ENCODE measurements around the gene STK39. TPM values are rescaled to one million over a fixed set of nuclear protein-coding genes. Genes with fewer than 3 reads are reported as not detected.

Gene STK39
- total and polyA plus RNA-seq, 9 of the 15 experiments (the other 6 are each of a cell fraction or from before 2014, with no cell fraction given), result 0.19 to 0.76 (median 0.51) TPM

DNA sequence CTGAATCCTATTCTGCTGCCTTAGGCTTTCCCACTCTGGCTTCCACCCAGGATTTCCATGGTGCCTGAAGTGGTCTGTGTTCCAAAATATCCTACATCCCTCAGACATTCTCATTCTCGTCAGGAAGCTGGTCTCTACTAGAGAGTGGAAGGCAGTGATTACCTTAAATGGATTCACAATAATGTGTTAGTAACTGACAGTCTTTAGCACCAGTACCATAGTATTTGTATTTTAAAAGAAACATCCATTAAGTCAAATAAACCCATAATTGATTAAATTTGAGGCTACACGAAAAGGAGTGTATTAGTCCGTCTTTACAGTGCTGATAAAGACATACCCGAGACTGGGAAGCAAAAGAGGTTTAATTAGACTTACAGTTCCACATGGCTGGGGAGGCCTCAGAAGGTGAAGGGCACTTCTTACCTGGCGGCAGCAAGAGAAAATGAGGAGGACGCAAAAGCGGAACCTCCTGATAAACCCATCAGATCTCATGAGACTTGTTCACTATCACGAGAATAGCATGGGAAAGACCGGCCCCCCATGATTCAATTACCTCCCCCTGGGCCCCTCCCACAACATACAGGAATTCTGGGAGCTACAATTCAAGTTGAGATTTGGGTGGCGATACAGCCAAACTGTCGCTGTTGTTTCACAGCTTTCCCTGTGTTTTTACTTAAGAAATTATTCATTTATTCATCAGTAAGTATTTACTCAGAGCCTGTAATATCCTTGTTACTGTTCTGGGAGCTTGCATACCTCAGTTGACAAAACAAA, 306.5 kb downstream of the STK39 start (continued):
- 0 out of 2 replicates have a peak, but pooled peaks have one; percentile 33 for TF ChIP-seq ILF3 (IDR thresholded peaks at IDR 0.05; ENCODE audit: borderline replicate concordance)
- TF ChIP-seq, protein P1, sequence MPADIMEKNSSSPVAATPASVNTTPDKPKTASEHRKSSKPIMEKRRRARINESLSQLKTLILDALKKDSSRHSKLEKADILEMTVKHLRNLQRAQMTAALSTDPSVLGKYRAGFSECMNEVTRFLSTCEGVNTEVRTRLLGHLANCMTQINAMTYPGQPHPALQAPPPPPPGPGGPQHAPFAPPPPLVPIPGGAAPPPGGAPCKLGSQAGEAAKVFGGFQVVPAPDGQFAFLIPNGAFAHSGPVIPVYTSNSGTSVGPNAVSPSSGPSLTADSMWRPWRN (IDR thresholded peaks at IDR 0.05; ENCODE audit: low read depth), result no peak
- TF ChIP-seq, protein P2, sequence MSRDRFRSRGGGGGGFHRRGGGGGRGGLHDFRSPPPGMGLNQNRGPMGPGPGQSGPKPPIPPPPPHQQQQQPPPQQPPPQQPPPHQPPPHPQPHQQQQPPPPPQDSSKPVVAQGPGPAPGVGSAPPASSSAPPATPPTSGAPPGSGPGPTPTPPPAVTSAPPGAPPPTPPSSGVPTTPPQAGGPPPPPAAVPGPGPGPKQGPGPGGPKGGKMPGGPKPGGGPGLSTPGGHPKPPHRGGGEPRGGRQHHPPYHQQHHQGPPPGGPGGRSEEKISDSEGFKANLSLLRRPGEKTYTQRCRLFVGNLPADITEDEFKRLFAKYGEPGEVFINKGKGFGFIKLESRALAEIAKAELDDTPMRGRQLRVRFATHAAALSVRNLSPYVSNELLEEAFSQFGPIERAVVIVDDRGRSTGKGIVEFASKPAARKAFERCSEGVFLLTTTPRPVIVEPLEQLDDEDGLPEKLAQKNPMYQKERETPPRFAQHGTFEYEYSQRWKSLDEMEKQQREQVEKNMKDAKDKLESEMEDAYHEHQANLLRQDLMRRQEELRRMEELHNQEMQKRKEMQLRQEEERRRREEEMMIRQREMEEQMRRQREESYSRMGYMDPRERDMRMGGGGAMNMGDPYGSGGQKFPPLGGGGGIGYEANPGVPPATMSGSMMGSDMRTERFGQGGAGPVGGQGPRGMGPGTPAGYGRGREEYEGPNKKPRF (IDR thresholded peaks at IDR 0.05; ENCODE audit: low read depth, low read length), result no peak
- TF ChIP-seq, protein P3, sequence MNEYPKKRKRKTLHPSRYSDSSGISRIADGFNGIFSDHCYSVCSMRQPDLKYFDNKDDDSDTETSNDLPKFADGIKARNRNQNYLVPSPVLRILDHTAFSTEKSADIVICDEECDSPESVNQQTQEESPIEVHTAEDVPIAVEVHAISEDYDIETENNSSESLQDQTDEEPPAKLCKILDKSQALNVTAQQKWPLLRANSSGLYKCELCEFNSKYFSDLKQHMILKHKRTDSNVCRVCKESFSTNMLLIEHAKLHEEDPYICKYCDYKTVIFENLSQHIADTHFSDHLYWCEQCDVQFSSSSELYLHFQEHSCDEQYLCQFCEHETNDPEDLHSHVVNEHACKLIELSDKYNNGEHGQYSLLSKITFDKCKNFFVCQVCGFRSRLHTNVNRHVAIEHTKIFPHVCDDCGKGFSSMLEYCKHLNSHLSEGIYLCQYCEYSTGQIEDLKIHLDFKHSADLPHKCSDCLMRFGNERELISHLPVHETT (CRISPR knock-in tag; conservative IDR thresholded peaks at IDR 0.05 in 1 of 2, IDR thresholded peaks at IDR 0.05 in 1 of 2), result no peak; a peak in 1 of 4 replicates
- TF ChIP-seq PPARD (CRISPR knock-in tag; IDR thresholded peaks at IDR 0.05), result no peak
- no peak for TF ChIP-seq ETV1 (tag; conservative IDR thresholded peaks at IDR 0.05; ENCODE audit: low read depth)
- no peak for TF ChIP-seq NR2C2 (CRISPR knock-in tag; IDR thresholded peaks at IDR 0.05)
- peak; percentile 60 for TF ChIP-seq NR2C2 (tag; IDR thresholded peaks at IDR 0.05)
- no peak for TF ChIP-seq SMAD2 (IDR thresholded peaks at IDR 0.05; ENCODE audit: low read depth, low read length)
- no peak for TF ChIP-seq KDM2B (CRISPR knock-in tag; IDR thresholded peaks at IDR 0.05)
- TF ChIP-seq CREB1 (IDR thresholded peaks at IDR 0.05), result no peak
- no peak for TF ChIP-seq CREB1 (CRISPR knock-in tag; IDR thresholded peaks at IDR 0.05)
- TF ChIP-seq SIX5 (IDR thresholded peaks at IDR 0.05; ENCODE audit: borderline replicate concordance in 1 of 2, insufficient read depth in 1 of 2, low read depth in 1 of 2, low read length in 2 of 2), result no peak
- no peak for TF ChIP-seq TBP (optimal IDR thresholded peaks at IDR 0.05; ENCODE audit: low read depth, low read length)
- TF ChIP-seq ZNF76 (CRISPR knock-in tag; IDR thresholded peaks at IDR 0.05; ENCODE audit: borderline replicate concordance), result no peak
- TF ChIP-seq TFAP4 (CRISPR knock-in tag; IDR thresholded peaks at IDR 0.05; ENCODE audit: borderline replicate concordance), result no peak; the same call in 1 of the 2 replicates
- TF ChIP-seq POLR2G (IDR thresholded peaks at IDR 0.05; ENCODE audit: low read depth, low read length), result peak; percentile 73
- TF ChIP-seq ZNF143 (CRISPR knock-in tag; IDR thresholded peaks at IDR 0.05), result peak; percentile 66
- TF ChIP-seq, protein P4, sequence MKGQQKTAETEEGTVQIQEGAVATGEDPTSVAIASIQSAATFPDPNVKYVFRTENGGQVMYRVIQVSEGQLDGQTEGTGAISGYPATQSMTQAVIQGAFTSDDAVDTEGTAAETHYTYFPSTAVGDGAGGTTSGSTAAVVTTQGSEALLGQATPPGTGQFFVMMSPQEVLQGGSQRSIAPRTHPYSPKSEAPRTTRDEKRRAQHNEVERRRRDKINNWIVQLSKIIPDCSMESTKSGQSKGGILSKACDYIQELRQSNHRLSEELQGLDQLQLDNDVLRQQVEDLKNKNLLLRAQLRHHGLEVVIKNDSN (CRISPR knock-in tag; IDR thresholded peaks at IDR 0.05), result no peak
- TF ChIP-seq ZNF3 (CRISPR knock-in tag; IDR thresholded peaks at IDR 0.05), result no peak
- peak; percentile 71 for TF ChIP-seq FOSL1 (tag; conservative IDR thresholded peaks at IDR 0.05)

Measured in K562 (cell line).